Retinal pigment epithelial cell (primary cell): ENCODE measurements around the gene PAMR1.
A peak's percentile ranks its signal among the peaks of the same experiment; 100 is the strongest.

Source experiments
- DNase-seq: peaks from one replicate; pipeline ENCODE4 v3.0.0-alpha.2; 2010; ENCODE audit warnings: low read depth
- H3K4me3 ChIP-seq: 2 replicates; pipeline ENCODE4 v1.5.1; 2011; ENCODE audit warnings: mild to moderate bottlenecking, low read length, control low read depth, moderate library complexity
- TF ChIP-seq, protein P1 (sequence below): conservative IDR thresholded peaks from 2 replicates; pipeline ENCODE4 v1.5.1; 2011; ENCODE audit warnings: low read depth, low read length, control low read depth, inconsistent platforms

Gene PAMR1

GRCh38 chr11:35500744-35501143 is 24.7 kb downstream of the PAMR1 start:
- no peak for DNase-seq
- TF ChIP-seq, protein P1, sequence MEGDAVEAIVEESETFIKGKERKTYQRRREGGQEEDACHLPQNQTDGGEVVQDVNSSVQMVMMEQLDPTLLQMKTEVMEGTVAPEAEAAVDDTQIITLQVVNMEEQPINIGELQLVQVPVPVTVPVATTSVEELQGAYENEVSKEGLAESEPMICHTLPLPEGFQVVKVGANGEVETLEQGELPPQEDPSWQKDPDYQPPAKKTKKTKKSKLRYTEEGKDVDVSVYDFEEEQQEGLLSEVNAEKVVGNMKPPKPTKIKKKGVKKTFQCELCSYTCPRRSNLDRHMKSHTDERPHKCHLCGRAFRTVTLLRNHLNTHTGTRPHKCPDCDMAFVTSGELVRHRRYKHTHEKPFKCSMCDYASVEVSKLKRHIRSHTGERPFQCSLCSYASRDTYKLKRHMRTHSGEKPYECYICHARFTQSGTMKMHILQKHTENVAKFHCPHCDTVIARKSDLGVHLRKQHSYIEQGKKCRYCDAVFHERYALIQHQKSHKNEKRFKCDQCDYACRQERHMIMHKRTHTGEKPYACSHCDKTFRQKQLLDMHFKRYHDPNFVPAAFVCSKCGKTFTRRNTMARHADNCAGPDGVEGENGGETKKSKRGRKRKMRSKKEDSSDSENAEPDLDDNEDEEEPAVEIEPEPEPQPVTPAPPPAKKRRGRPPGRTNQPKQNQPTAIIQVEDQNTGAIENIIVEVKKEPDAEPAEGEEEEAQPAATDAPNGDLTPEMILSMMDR, result no peak
- H3K4me3 ChIP-seq, result no peak overlapping the region

- H3K4me3 ChIP-seq, result no peak overlapping the region
- TF ChIP-seq, protein P1, result no peak
- no peak for DNase-seq
Observed at GRCh38 chr11:35496416-35496815, 29.0 kb downstream of the PAMR1 start.

- no peak for DNase-seq
- TF ChIP-seq, protein P1, result no peak
- no peak overlapping the region for H3K4me3 ChIP-seq
Observed at GRCh38 chr11:35494957-35495490, 30.4 kb downstream of the PAMR1 start.

GRCh38 chr11:35491231-35491871 is 34.1 kb downstream of the PAMR1 start:
- DNase-seq, result peak; percentile 62
- H3K4me3 ChIP-seq, result no peak overlapping the region
- TF ChIP-seq, protein P1, result no peak

DNA sequence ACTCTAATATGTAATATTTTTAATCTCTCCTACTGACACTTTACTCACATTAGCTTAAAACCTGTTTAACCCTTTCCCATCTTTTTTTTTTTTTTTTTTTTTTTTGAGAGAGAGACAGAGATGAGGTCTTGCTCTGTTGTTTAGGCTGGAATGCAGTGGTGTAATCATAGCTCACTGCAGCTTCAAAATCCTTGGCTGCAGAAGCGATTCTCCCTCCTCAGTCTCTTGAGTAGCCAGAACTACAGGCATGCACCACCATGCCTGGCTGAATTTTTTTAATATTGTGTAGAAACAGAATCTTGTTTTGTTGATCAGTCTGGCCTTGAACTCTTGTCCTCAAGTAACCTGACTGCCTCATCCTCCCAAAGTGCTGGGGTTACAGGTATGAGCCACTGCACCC is 37.3 kb downstream of the PAMR1 start:
- DNase-seq, result no peak
- TF ChIP-seq, protein P1, result no peak

DNA sequence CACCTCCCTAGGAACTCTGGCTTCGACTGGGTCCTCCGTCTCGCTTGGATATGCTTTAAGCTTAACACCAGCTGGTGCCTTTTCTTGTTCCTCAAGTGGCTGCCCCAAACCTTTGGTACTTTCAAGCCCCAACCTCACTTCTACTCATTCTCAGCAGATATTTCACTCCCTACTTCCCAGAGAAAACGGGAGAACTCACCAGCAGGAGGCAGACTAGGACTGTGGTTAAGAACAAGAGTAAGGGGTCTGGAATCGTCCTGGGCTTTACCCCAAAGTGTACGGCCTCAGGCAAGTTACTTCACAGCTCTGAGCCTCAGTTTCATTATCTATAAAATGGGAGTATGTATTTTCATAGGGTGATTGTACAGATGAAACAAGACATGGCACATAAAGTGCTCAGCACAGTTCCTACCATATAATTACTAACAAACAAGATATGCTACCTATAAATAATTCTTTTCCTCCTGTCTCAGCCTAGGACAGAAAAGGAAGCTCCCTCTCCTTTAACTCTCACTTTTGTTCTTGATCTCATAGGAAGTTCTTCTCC is 37.8 kb downstream of the PAMR1 start:
- H3K4me3 ChIP-seq, result no peak overlapping the region
- DNase-seq, result peak; percentile 12
- TF ChIP-seq, protein P1, result peak; percentile 69

More for the DNA sequence above, 37.3 kb downstream of the PAMR1 start:
- no peak overlapping the region for H3K4me3 ChIP-seq

GRCh38 chr11:35486934-35487333 is 38.5 kb downstream of the PAMR1 start:
- H3K4me3 ChIP-seq, result no peak overlapping the region
- TF ChIP-seq, protein P1, result no peak
- DNase-seq, result no peak
